ENCODE data around the gene CLEC14A. TPM values are rescaled to one million over a fixed set of nuclear protein-coding genes. Genes with fewer than 3 reads are reported as not detected.

Gene CLEC14A
- total RNA-seq, 1 experiment from 2014 or later = 0.21 TPM

GRCh38 chr14:38221077-38221476 is 34.8 kb downstream of the CLEC14A start:
- H3K27me3 ChIP-seq (ENCODE audit: control insufficient read depth, insufficient read depth, low read length) = peaks cover 8% of the 10 kb centered on the region
- H3K4me3 ChIP-seq (ENCODE audit: insufficient read depth, low read depth, low read length) = no peak overlapping the region
- H3K36me3 ChIP-seq (replicated peaks; ENCODE audit: control insufficient read depth, insufficient read depth, low read length) = no peaks in the 10 kb centered on the region
- no peak for DNase-seq

DNA sequence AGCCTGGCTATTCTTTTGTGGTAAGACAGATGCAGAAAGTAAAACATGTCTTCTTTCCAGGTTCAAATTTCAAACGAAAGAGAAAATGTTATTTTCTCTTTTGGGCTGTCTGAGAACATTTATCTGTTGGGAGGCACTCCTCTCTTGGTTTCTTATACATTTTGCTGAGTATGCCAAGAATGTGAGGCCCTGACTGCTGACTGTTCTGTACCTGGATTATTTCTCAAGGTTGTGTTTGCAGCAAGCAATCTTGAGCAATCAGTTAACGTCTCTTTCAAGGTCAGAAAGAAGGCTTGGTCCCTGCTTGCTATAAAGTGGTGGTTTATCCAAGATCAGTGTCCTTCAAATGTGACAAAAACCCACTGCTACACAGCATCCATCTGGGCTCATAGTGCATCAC is 38.3 kb downstream of the CLEC14A start:
- no peak for DNase-seq
- Histone ChIP-seq H3K4me3 (ENCODE audit: insufficient read depth, low read depth, low read length) (no peak overlapping the region), H3K36me3 (replicated peaks; ENCODE audit: control insufficient read depth, insufficient read depth, low read length) (no peaks in the 10 kb centered on the region), H3K27me3 (ENCODE audit: control insufficient read depth, insufficient read depth, low read length) (peaks cover 21% of the 10 kb centered on the region)

DNA sequence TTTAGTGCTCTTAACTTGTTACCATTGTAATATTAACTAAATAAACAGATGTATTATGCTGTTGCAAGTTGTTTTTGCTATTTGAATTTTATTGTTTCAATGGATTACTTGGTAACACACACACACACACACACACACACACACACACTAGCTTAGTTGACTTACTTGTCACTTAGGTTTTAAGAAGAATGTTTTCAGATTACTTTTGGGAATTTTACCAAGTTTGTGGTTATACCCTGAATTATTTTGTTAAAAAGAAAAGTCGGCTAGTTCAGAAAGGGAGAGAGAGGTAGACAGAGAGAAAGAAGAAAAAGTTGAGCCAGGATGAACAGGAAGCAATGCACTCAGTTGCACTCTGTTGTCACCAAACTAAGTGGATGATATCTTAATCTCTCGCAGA is 42.9 kb downstream of the CLEC14A start:
- Histone ChIP-seq H3K36me3 (replicated peaks; ENCODE audit: control insufficient read depth, insufficient read depth, low read length) (no peaks in the 10 kb centered on the region), H3K27me3 (ENCODE audit: control insufficient read depth, insufficient read depth, low read length) (peaks cover 61% of the 10 kb centered on the region), H3K4me3 (ENCODE audit: insufficient read depth, low read depth, low read length) (no peak overlapping the region)
- DNase-seq = no peak

DNA sequence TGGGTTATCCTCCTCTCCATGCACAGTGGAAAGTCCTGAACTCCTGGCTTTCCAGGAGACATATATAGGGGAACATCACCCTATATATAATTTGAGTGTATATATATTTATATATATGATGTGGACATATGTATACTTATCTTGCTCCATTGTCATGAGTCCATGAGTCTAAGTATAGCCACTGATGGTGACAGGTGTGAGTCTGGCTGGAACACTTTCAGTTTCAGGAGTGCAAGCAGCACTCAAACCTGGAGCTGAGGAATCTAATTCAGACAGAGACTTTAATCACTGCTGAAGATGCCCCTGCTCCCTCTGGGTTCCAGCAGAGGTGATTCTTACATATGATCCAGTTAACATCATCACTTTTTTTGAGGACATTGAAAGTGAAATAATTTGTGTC is 43.8 kb downstream of the CLEC14A start:
- Histone ChIP-seq H3K4me3 (ENCODE audit: insufficient read depth, low read depth, low read length) (no peak overlapping the region), H3K36me3 (replicated peaks; ENCODE audit: control insufficient read depth, insufficient read depth, low read length) (no peaks in the 10 kb centered on the region), H3K27me3 (ENCODE audit: control insufficient read depth, insufficient read depth, low read length) (peaks cover 70% of the 10 kb centered on the region)
- DNase-seq = no peak

GRCh38 chr14:38211255-38211735 is 44.6 kb downstream of the CLEC14A start:
- peak overlapping the region; percentile 29 for H3K4me3 ChIP-seq (ENCODE audit: insufficient read depth, low read depth, low read length)
- H3K36me3 ChIP-seq (replicated peaks; ENCODE audit: control insufficient read depth, insufficient read depth, low read length) = no peaks in the 10 kb centered on the region
- peak; percentile 60 for DNase-seq
- peaks cover 75% of the 10 kb centered on the region for H3K27me3 ChIP-seq (ENCODE audit: control insufficient read depth, insufficient read depth, low read length)

DNA sequence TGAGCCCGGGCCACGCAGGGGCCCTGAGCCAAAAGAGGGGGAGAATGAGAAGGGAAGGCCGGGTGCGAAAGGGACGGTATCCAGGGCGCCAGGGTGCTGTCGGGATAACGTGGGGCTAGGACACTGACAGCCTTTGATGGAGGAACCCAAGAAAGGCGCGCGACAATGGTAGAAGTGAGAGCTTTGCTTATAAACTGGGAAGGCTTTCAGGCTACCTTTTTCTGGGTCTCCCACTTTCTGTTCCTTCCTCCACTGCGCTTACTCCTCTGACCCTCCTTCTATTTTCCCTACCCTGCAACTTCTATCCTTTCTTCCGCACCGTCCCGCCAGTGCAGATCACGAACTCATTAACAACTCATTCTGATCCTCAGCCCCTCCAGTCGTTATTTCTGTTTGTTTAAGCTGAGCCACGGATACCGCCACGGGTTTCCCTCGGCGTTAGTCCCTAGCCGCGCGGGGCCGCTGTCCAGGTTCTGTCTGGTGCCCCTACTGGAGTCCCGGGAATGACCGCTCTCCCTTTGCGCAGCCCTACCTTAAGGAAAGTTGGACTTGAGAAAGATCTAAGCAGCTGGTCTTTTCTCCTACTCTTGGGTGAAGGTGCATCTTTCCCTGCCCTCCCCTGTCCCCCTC is 45.2 kb downstream of the CLEC14A start:
- Histone ChIP-seq H3K36me3 (replicated peaks; ENCODE audit: control insufficient read depth, insufficient read depth, low read length) (no peaks in the 10 kb centered on the region), H3K4me3 (ENCODE audit: insufficient read depth, low read depth, low read length) (peak overlapping the region; percentile 29), H3K27me3 (ENCODE audit: control insufficient read depth, insufficient read depth, low read length) (peaks cover 77% of the 10 kb centered on the region)
- DNase-seq = peak; percentile 73

DNA sequence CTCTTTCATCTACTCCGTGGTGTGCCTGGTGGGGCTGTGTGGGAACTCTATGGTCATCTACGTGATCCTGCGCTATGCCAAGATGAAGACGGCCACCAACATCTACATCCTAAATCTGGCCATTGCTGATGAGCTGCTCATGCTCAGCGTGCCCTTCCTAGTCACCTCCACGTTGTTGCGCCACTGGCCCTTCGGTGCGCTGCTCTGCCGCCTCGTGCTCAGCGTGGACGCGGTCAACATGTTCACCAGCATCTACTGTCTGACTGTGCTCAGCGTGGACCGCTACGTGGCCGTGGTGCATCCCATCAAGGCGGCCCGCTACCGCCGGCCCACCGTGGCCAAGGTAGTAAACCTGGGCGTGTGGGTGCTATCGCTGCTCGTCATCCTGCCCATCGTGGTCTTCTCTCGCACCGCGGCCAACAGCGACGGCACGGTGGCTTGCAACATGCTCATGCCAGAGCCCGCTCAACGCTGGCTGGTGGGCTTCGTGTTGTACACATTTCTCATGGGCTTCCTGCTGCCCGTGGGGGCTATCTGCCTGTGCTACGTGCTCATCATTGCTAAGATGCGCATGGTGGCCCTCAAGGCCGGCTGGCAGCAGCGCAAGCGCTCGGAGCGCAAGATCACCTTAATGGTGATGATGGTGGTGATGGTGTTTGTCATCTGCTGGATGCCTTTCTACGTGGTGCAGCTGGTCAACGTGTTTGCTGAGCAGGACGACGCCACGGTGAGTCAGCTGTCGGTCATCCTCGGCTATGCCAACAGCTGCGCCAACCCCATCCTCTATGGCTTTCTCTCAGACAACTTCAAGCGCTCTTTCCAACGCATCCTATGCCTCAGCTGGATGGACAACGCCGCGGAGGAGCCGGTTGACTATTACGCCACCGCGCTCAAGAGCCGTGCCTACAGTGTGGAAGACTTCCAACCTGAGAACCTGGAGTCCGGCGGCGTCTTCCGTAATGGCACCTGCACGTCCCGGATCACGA is 46.0 kb downstream of the CLEC14A start:
- peaks cover 77% of the 10 kb centered on the region for H3K27me3 ChIP-seq (ENCODE audit: control insufficient read depth, insufficient read depth, low read length)
- no peaks in the 10 kb centered on the region for H3K36me3 ChIP-seq (replicated peaks; ENCODE audit: control insufficient read depth, insufficient read depth, low read length)
- H3K4me3 ChIP-seq (ENCODE audit: insufficient read depth, low read depth, low read length) = peak overlapping the region; percentile 31
- DNase-seq = peak; percentile 50

GRCh38 chr14:38208618-38209562 is 47.0 kb downstream of the CLEC14A start:
- Histone ChIP-seq H3K4me3 (ENCODE audit: insufficient read depth, low read depth, low read length) (peak overlapping the region; percentile 31), H3K27me3 (ENCODE audit: control insufficient read depth, insufficient read depth, low read length) (peaks cover 76% of the 10 kb centered on the region), H3K36me3 (replicated peaks; ENCODE audit: control insufficient read depth, insufficient read depth, low read length) (no peaks in the 10 kb centered on the region)
- DNase-seq = peak; percentile 82

- peak; percentile 44 for DNase-seq
- H3K4me3 ChIP-seq (ENCODE audit: insufficient read depth, low read depth, low read length) = peak within 1 kb of the TSS; percentile 31
Measured at GRCh38 chr14:38207736-38208617, 47.9 kb downstream of the CLEC14A start, which contains the start of gene SSTR1. Gene SSTR1, plus strand, starts transcription at chr14:38207904. Its CDS starts 1,486 bp downstream, at chr14:38209390.

DNA sequence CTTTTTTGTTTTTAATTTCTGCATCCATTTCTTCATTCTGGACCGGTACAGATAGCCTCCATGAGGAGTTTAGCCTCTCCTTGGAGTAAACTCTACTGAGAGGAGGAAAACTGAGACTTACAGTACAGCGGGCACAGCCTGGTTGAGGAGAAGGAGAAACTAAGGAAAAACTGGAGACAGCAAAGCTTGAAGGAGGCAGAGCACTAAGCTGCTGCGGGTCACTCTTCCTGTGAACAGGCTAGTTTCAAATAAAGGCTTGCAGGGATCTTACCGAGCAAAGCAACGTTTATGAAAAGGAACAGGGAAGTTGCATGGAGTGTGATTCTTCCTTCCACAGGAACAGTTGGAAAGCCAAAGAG is 48.5 kb downstream of the CLEC14A start:
- no peak for DNase-seq
- H3K27me3 ChIP-seq (ENCODE audit: control insufficient read depth, insufficient read depth, low read length) = peaks cover 62% of the 10 kb centered on the region
- no peaks in the 10 kb centered on the region for H3K36me3 ChIP-seq (replicated peaks; ENCODE audit: control insufficient read depth, insufficient read depth, low read length)
- H3K4me3 ChIP-seq (ENCODE audit: insufficient read depth, low read depth, low read length) = no peak overlapping the region

More at GRCh38 chr14:38207736-38208617, 47.9 kb downstream of the CLEC14A start, which contains the start of gene SSTR1:
- Histone ChIP-seq H3K27me3 (ENCODE audit: control insufficient read depth, insufficient read depth, low read length) (peaks cover 68% of the 10 kb centered on the region), H3K36me3 (replicated peaks; ENCODE audit: control insufficient read depth, insufficient read depth, low read length) (no peaks in the 10 kb centered on the region)

DNA sequence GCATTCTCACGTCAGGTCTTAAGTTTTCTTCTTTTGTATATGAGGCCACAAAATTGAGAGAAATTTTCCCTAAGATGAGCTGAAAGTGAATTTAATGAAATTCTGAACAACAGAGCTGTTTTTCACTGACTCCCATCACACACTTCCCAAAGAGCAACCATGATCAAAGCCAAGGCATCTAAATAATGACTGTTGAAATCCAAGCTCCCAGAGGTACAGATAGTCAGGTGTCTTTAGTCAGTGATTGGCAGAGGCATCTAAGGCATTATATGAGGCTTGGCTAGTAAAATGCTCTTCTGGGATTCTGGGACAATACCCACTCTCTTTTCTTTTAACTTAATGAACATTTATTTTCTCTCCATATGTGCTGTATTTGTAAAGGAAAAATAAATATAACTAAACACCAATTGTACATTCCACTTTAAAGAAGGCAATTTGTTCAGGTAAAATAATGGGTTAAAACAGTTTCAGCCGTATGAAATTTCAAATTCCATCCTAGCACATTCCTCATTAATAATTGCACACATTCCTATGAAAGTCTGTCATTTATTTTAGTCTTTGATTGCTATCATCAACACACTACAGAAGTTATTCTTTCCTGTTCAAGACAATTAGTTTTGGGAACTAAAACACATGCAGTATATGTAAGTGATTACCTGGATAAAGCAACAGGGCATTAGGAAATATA is 49.1 kb downstream of the CLEC14A start:
- no peak for DNase-seq
- no peaks in the 10 kb centered on the region for H3K36me3 ChIP-seq (replicated peaks; ENCODE audit: control insufficient read depth, insufficient read depth, low read length)
- H3K4me3 ChIP-seq (ENCODE audit: insufficient read depth, low read depth, low read length) = no peak overlapping the region
- H3K27me3 ChIP-seq (ENCODE audit: control insufficient read depth, insufficient read depth, low read length) = peaks cover 57% of the 10 kb centered on the region

GRCh38 chr14:38205949-38206665 is 49.8 kb downstream of the CLEC14A start:
- peaks cover 50% of the 10 kb centered on the region for H3K27me3 ChIP-seq (ENCODE audit: control insufficient read depth, insufficient read depth, low read length)
- DNase-seq = no peak

More at GRCh38 chr14:38205949-38206665, 49.8 kb downstream of the CLEC14A start:
- Histone ChIP-seq H3K36me3 (replicated peaks; ENCODE audit: control insufficient read depth, insufficient read depth, low read length) (no peaks in the 10 kb centered on the region), H3K4me3 (ENCODE audit: insufficient read depth, low read depth, low read length) (no peak overlapping the region)

Measured in H7 (cell line).